DND-41 (cell line): Measurements from ENCODE around the gene KLF14.

ENCODE experiments used
- ATAC-seq: fragments of 200-7000 bp; cut with Tn5 transposase; 3 replicates; pipeline ENCODE4 v1.9.1; 2021; ENCODE audit warnings: low read depth; ENCODE audit not compliant: insufficient read depth
- DNase-seq: peaks from one replicate; pipeline ENCODE4 v3.0.0-alpha.2; 2020
- H2AFZ ChIP-seq: 2 replicates; pipeline ENCODE4 v1.6.0; 2012; ENCODE audit warnings: low read depth, low read length
- H3K27ac ChIP-seq: 2 replicates; pipeline ENCODE4 v1.5.1; 2012; ENCODE audit warnings: low read length, inconsistent platforms
- H3K27me3 ChIP-seq: fragments of 200-600 bp; sonication (generic); 2 replicates; pipeline ENCODE4 v1.6.0; 2012; ENCODE audit warnings: low read length, mild to moderate bottlenecking, inconsistent platforms; ENCODE audit not compliant: insufficient read depth, poor library complexity
- H3K36me3 ChIP-seq: 2 replicates; pipeline ENCODE4 v1.5.1; 2012; ENCODE audit warnings: low read length, inconsistent platforms; ENCODE audit not compliant: insufficient read depth
- H3K4me1 ChIP-seq: 2 replicates; pipeline ENCODE4 v1.5.1; 2012; ENCODE audit warnings: mild to moderate bottlenecking, low read length; ENCODE audit not compliant: insufficient read depth
- H3K4me2 ChIP-seq: 2 replicates; pipeline ENCODE4 v1.6.0; 2012; ENCODE audit warnings: mild to moderate bottlenecking, moderate library complexity, low read length, inconsistent platforms; ENCODE audit not compliant: insufficient read depth
- H3K4me3 ChIP-seq, 2 experiments: fragments of 200-600 bp in 1 of 2; shearing (Covaris generic) in 1 of 2; 2 replicates each; pipeline ENCODE4 v1.5.1; 2012 to 2016; ENCODE audit warnings: inconsistent platforms in 2 of 2, low read length in 2 of 2, mild to moderate bottlenecking in 2 of 2, low read depth in 1 of 2, moderate library complexity in 1 of 2
- H3K79me2 ChIP-seq: 2 replicates; pipeline ENCODE4 v1.6.0; 2012; ENCODE audit warnings: low read length, inconsistent platforms; ENCODE audit not compliant: insufficient read depth
- H3K9ac ChIP-seq: 2 replicates; pipeline ENCODE4 v1.6.0; 2012; ENCODE audit warnings: low read depth, mild to moderate bottlenecking, inconsistent platforms, low read length, moderate library complexity
- H3K9me3 ChIP-seq: 2 replicates; pipeline ENCODE4 v1.5.1; 2012; ENCODE audit warnings: low read length, moderate library complexity, mild to moderate bottlenecking, inconsistent platforms; ENCODE audit not compliant: insufficient read depth, severe bottlenecking
- H4K20me1 ChIP-seq: 2 replicates; pipeline ENCODE4 v1.6.0; 2012; ENCODE audit warnings: low read length; ENCODE audit not compliant: insufficient read depth
- EZH2 ChIP-seq: IDR thresholded peaks from 3 replicates; pipeline ENCODE4 v1.6.1; 2012; ENCODE audit warnings: borderline replicate concordance, low read depth, mild to moderate bottlenecking, moderate library complexity, low read length, inconsistent platforms; ENCODE audit not compliant: severe bottlenecking
- TF ChIP-seq, protein P1 (sequence below): IDR thresholded peaks from 2 replicates; pipeline ENCODE4 v1.5.1; 2012; ENCODE audit warnings: borderline replicate concordance, low read length, moderate library complexity, mild to moderate bottlenecking; ENCODE audit not compliant: poor library complexity, severe bottlenecking; ENCODE audit errors: extremely low read depth

Gene KLF14

DNA sequence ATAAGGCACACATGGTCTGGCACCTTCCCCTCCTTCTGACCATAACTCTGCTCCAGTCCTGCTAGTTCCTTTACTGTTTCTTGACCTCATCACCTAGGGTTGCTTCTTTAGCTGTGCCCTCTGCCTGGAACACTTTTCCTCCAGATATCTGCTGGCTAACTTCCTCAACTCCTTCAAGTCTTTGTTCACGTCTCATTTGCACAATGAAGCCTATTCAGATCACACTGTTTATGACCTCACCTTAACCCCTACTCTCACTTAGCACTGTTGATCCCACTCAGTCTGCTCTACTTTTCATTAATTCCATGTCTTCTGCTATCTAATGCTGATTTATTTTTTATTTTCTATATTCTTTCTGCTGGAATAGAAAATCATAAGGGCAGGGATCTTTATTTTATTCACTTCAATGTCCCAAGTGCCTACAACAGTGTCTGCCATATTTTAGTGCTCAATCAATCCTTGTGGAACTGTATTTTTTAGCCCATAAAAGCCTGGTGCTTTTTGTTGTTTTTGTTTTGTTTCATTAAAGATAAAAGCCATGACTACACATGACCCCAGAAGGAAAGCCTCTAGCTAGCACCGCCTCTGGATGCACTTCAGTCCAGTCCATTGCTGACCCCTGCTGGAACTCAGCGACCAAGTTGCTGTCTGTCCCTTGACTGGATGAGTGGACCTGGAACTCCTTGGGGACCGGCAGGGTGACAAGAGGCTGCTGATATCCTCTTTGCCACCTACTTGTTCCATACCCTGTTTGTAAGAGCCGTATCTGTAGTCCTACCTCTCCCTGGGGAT lies 12.3 kb downstream of the KLF14 start:
- H3K27ac ChIP-seq, result no peak overlapping the region

DNA sequence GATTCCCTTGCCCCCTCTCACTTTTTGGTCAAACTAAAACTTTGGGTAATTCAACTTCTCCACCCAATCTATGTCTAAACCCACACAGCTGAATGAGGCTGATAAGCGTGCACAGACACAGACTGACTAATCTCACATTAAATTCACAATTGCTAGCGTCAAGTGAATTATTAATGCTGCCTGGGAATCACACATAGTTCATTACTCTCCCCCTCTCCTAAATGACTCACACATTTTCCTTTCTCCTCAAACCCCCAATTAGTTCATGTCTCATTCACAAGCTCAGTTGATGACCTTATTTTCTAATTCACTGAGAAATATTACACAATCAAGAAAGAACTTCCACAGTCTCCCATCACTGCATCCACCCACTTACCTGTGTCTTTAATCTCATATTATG lies 14.5 kb downstream of the KLF14 start:
- TF ChIP-seq, protein P1, sequence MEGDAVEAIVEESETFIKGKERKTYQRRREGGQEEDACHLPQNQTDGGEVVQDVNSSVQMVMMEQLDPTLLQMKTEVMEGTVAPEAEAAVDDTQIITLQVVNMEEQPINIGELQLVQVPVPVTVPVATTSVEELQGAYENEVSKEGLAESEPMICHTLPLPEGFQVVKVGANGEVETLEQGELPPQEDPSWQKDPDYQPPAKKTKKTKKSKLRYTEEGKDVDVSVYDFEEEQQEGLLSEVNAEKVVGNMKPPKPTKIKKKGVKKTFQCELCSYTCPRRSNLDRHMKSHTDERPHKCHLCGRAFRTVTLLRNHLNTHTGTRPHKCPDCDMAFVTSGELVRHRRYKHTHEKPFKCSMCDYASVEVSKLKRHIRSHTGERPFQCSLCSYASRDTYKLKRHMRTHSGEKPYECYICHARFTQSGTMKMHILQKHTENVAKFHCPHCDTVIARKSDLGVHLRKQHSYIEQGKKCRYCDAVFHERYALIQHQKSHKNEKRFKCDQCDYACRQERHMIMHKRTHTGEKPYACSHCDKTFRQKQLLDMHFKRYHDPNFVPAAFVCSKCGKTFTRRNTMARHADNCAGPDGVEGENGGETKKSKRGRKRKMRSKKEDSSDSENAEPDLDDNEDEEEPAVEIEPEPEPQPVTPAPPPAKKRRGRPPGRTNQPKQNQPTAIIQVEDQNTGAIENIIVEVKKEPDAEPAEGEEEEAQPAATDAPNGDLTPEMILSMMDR, result no peak
- no peak for TF ChIP-seq EZH2
- H3K36me3 ChIP-seq, result no peaks in the 10 kb centered on the region
- H3K9ac ChIP-seq, result no peak overlapping the region
- H3K27me3 ChIP-seq, result peaks cover 24% of the 10 kb centered on the region
- no peaks in the 10 kb centered on the region for H3K4me1 ChIP-seq
- no peak overlapping the region for H2AFZ ChIP-seq
- H3K4me2 ChIP-seq, result no peak overlapping the region
- no peaks in the 10 kb centered on the region for H3K9me3 ChIP-seq
- H3K27ac ChIP-seq, result no peak overlapping the region
- no peak overlapping the region for H3K4me3 ChIP-seq
- ATAC-seq (no peak), DNase-seq (no peak)
- no peaks in the 10 kb centered on the region for H4K20me1 ChIP-seq
- no peaks in the 10 kb centered on the region for H3K79me2 ChIP-seq

More for the DNA sequence above, 12.3 kb downstream of the KLF14 start:
- H3K4me1 ChIP-seq, result no peaks in the 10 kb centered on the region
- H3K9ac ChIP-seq, result no peak overlapping the region
- peak; percentile 11 for DNase-seq
- H4K20me1 ChIP-seq, result no peaks in the 10 kb centered on the region
- H3K36me3 ChIP-seq, result no peaks in the 10 kb centered on the region
- no peak overlapping the region for H3K4me2 ChIP-seq
- TF ChIP-seq EZH2, result no peak
- TF ChIP-seq, protein P1, result peak; percentile 38
- ATAC-seq, result no peak
- H2AFZ ChIP-seq, result no peak overlapping the region
- H3K9me3 ChIP-seq, result no peaks in the 10 kb centered on the region
- H3K4me3 ChIP-seq, result no peak overlapping the region
- H3K79me2 ChIP-seq, result no peaks in the 10 kb centered on the region
- H3K27me3 ChIP-seq, result peaks cover 18% of the 10 kb centered on the region

DNA sequence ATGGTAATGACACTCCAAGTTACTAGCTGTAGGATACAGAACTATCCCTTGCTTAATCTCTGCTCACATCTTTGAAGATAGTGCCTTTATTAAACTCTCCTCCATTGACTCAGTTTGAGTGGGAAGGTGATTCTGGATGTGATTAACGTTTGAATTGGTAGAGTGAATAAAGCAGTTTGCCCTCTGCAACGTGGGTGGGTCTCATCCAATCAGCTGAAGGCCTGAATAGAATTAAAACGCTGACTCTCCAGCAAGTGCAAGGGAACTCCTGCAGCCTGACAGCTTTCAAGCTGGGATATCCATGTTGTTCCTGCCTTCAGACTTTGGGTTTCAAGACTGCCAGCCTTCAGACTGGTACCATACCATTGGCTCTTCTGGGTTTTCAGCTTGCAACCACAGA lies 21.6 kb downstream of the KLF14 start:
- no peak overlapping the region for H3K4me3 ChIP-seq
- no peak overlapping the region for H3K27ac ChIP-seq
- no peak for TF ChIP-seq EZH2
- TF ChIP-seq, protein P1, result no peak
- no peaks in the 10 kb centered on the region for H3K36me3 ChIP-seq
- H3K4me2 ChIP-seq, result no peak overlapping the region
- no peak overlapping the region for H3K9ac ChIP-seq
- no peaks in the 10 kb centered on the region for H3K9me3 ChIP-seq
- no peaks in the 10 kb centered on the region for H3K79me2 ChIP-seq
- peaks cover 7% of the 10 kb centered on the region for H3K27me3 ChIP-seq
- ATAC-seq (no peak), DNase-seq (no peak)
- no peaks in the 10 kb centered on the region for H3K4me1 ChIP-seq
- H4K20me1 ChIP-seq, result no peaks in the 10 kb centered on the region
- no peak overlapping the region for H2AFZ ChIP-seq
